Measurements from ENCODE around the gene IL10.
A peak's percentile ranks its signal among the peaks of the same experiment; 100 is the strongest.

The IL10 gene

GRCh38 chr1:206736878-206737728, 35.2 kb downstream of the IL10 start:
- Mint-ChIP-seq H3K4me1 (peaks cover 70% of the 10 kb centered on the region), H3K36me3 (peaks cover 5% of the 10 kb centered on the region), H3K9me3 (no peaks in the 10 kb centered on the region), H3K27me3 (no peaks in the 10 kb centered on the region), H3K4me3 (peak overlapping the region; percentile 51), H3K27ac (peak overlapping the region; percentile 62)

DNA sequence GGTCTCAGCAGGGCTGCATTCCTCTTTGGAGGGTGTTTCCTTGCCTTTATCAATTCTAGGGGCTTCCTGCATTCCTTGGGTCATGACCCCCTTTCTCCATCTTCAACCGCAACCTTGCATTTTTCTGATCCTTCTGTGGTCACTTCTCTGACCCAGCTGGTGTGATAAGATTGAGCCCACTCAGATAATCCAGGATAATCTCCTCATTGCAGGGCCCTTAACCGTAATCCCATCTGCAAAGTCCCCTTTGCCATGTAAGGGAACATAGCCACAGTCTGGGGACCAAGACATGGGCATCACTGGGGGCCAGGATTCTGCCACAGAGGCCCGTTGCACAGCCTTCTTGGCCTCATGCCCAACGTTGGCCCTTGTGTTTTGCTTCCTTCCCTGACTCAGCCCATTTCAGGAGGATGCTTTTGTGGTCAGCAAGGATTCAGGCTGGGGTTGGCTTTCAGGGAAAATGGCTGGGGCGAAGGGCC, 36.7 kb downstream of the IL10 start:
- Mint-ChIP-seq H3K27me3 (no peaks in the 10 kb centered on the region), H3K27ac (no peak overlapping the region), H3K9me3 (no peaks in the 10 kb centered on the region), H3K4me3 (no peak overlapping the region), H3K4me1 (peaks cover 64% of the 10 kb centered on the region), H3K36me3 (peaks cover 5% of the 10 kb centered on the region)

DNA sequence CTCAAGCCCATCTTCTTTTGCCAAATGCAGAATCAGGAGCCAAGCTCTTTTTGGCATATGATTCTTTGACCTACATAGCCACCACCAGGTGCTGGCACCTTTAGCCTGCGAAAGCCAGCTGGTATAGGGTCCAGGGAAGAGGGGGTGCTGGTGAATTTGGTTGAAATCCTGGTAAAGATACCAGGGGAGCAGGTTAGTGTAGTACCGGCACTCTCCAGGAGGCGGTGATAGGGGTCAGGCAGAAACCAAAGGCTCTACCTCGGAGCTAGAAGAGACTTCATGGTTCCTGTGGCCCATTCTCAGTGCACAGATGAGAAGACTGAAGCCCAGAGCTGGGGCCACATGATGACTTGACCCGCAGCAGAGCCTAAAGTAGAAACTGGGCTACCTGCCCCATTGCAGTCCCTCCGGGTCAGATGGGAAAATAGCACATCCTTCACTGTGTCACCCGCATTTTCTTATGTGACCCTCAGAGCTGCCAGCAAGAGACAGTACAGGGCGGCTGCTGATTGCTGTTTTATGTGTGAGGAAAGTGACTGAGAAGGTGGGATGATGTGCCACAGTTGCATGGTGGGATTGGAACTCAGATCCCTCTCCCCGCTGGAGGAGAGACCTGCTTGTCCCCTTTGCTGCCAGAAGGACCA, 37.7 kb downstream of the IL10 start:
- peak overlapping the region; percentile 38 for H3K27ac Mint-ChIP-seq
- H3K27me3 Mint-ChIP-seq: no peaks in the 10 kb centered on the region
- peaks cover 58% of the 10 kb centered on the region for H3K4me1 Mint-ChIP-seq
- peaks cover 7% of the 10 kb centered on the region for H3K36me3 Mint-ChIP-seq
- H3K4me3 Mint-ChIP-seq: no peak overlapping the region
- H3K9me3 Mint-ChIP-seq: no peaks in the 10 kb centered on the region

- no peaks in the 10 kb centered on the region for H3K27me3 Mint-ChIP-seq
- no peak overlapping the region for H3K4me3 Mint-ChIP-seq
- H3K9me3 Mint-ChIP-seq: no peaks in the 10 kb centered on the region
- H3K36me3 Mint-ChIP-seq: peaks cover 7% of the 10 kb centered on the region
- peaks cover 46% of the 10 kb centered on the region for H3K4me1 Mint-ChIP-seq
- no peak overlapping the region for H3K27ac Mint-ChIP-seq
These were observed 39.3 kb downstream of the IL10 start for GRCh38 chr1:206732992-206733391.

GRCh38 chr1:206732508-206732907, 39.8 kb downstream of the IL10 start:
- H3K4me3 Mint-ChIP-seq: no peak overlapping the region
- no peaks in the 10 kb centered on the region for H3K27me3 Mint-ChIP-seq
- no peaks in the 10 kb centered on the region for H3K9me3 Mint-ChIP-seq
- H3K27ac Mint-ChIP-seq: peak overlapping the region; percentile 46
- H3K36me3 Mint-ChIP-seq: peaks cover 6% of the 10 kb centered on the region
- H3K4me1 Mint-ChIP-seq: peaks cover 41% of the 10 kb centered on the region

DNA sequence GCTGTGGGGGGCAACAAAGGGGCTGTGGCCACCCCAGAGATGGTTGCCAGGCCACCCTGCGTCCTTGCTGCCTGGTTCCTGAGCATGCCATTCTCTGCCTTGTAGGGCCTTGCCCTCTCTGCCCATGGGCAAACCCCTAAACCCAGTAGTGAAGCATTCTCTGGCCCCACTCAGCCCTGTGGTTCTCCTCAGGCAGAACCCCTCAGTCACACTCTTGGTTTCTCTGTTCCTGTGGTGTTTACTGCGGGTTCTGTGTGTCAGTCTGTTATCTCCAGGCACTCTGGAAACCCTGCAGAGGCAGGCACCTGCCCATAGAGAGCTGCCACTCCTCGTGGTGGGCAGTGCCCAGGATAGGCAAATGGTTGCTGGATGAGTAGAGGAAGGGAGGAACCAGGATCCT, 42.8 kb downstream of the IL10 start:
- peaks cover 35% of the 10 kb centered on the region for H3K4me1 Mint-ChIP-seq
- no peak overlapping the region for H3K4me3 Mint-ChIP-seq
- peaks cover 6% of the 10 kb centered on the region for H3K36me3 Mint-ChIP-seq
- no peaks in the 10 kb centered on the region for H3K27me3 Mint-ChIP-seq
- no peaks in the 10 kb centered on the region for H3K9me3 Mint-ChIP-seq
- no peak overlapping the region for H3K27ac Mint-ChIP-seq

DNA sequence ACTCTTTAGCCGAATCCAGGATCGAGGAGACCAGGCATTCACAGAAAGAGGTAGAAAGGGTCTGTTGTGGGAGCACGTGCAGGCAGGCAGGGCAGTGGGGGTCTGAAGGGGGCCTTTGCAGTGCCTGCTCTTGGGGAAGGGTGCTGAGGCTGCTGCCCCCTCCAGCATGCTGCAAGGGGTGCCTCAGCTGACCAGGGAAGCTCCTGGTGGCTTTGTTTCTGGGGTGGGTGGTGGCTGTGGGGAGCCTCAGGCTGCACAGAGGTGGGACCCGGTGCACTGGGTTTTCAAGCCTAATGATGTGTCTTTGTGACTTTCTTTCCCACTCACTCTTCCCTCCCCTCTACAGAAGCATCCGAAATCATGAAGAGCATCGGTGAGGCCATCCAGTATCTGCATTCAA, 43.2 kb downstream of the IL10 start:
- H3K36me3 Mint-ChIP-seq: peaks cover 6% of the 10 kb centered on the region
- H3K27ac Mint-ChIP-seq: no peak overlapping the region
- H3K9me3 Mint-ChIP-seq: no peaks in the 10 kb centered on the region
- H3K4me1 Mint-ChIP-seq: peaks cover 36% of the 10 kb centered on the region
- no peaks in the 10 kb centered on the region for H3K27me3 Mint-ChIP-seq
- no peak overlapping the region for H3K4me3 Mint-ChIP-seq

DNA sequence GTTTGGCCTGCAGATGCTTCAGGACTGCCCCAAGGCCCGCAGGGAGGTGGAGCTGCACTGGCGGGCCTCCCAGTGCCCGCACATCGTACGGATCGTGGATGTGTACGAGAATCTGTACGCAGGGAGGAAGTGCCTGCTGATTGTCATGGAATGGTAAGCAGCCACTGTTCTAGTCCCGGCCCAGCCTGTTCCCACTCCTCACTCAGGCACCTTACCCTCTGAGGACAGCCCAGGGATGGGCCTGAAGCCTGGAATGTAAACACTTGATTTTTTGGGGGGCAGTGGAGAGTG, 43.7 kb downstream of the IL10 start:
- Mint-ChIP-seq H3K9me3 (no peaks in the 10 kb centered on the region), H3K27me3 (no peaks in the 10 kb centered on the region), H3K27ac (no peak overlapping the region), H3K4me1 (peaks cover 39% of the 10 kb centered on the region), H3K4me3 (no peak overlapping the region), H3K36me3 (peaks cover 6% of the 10 kb centered on the region)

GRCh38 chr1:206727981-206728696, 44.2 kb downstream of the IL10 start:
- Mint-ChIP-seq H3K36me3 (peaks cover 6% of the 10 kb centered on the region), H3K4me1 (peaks cover 44% of the 10 kb centered on the region), H3K9me3 (no peaks in the 10 kb centered on the region), H3K4me3 (no peak overlapping the region), H3K27me3 (no peaks in the 10 kb centered on the region), H3K27ac (no peak overlapping the region)

GRCh38 chr1:206725109-206725963, 47.0 kb downstream of the IL10 start:
- peaks cover 57% of the 10 kb centered on the region for H3K4me1 Mint-ChIP-seq
- no peaks in the 10 kb centered on the region for H3K9me3 Mint-ChIP-seq
- no peaks in the 10 kb centered on the region for H3K27me3 Mint-ChIP-seq
- H3K27ac Mint-ChIP-seq: no peak overlapping the region
- peaks cover 2% of the 10 kb centered on the region for H3K36me3 Mint-ChIP-seq
- H3K4me3 Mint-ChIP-seq: no peak overlapping the region

- Mint-ChIP-seq H3K27ac (no peak overlapping the region), H3K4me1 (peaks cover 56% of the 10 kb centered on the region), H3K27me3 (no peaks in the 10 kb centered on the region), H3K9me3 (no peaks in the 10 kb centered on the region), H3K36me3 (no peaks in the 10 kb centered on the region), H3K4me3 (no peak overlapping the region)
These were observed 48.4 kb downstream of the IL10 start for GRCh38 chr1:206723805-206724472.

GRCh38 chr1:206723462-206723804, 48.9 kb downstream of the IL10 start:
- peaks cover 61% of the 10 kb centered on the region for H3K4me1 Mint-ChIP-seq
- H3K27ac Mint-ChIP-seq: no peak overlapping the region
- H3K9me3 Mint-ChIP-seq: no peaks in the 10 kb centered on the region
- H3K4me3 Mint-ChIP-seq: no peak overlapping the region
- H3K27me3 Mint-ChIP-seq: no peaks in the 10 kb centered on the region
- H3K36me3 Mint-ChIP-seq: no peaks in the 10 kb centered on the region

DNA sequence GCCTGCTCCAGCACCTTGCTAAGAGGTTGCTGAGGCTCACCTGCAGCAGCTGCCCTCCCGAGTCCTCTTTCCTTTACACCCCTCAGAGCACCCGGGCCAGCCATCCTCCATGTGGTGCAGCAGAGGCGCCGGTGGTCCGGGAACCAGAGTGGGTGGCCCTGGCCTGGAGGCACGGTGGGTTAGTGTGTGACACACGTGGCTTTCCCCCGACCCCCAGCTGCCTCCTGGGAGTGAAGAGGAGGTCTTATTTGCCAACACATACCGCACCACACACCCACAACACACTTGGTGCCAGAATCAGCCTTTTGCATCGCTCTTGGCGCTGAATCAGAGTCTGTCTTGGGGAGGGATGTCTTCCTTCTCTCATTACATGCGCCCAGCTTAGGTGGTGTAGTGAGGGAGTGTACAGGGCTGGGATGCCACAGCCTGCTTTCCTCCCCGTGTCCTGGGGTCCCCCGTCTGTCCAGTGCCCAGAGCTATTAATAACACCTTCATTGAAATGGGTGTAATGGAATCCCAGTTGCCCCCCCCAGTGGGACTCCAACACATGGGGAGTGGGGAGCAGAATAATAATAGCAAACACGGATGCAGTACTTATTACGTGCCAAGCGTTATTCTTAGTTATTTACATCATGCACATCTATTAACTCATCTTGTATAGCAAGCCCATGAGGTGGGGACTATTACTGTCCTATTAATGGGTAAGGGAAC, 49.4 kb downstream of the IL10 start:
- no peak overlapping the region for H3K4me3 Mint-ChIP-seq
- H3K9me3 Mint-ChIP-seq: no peaks in the 10 kb centered on the region
- H3K27me3 Mint-ChIP-seq: no peaks in the 10 kb centered on the region
- peaks cover 59% of the 10 kb centered on the region for H3K4me1 Mint-ChIP-seq
- H3K27ac Mint-ChIP-seq: no peak overlapping the region
- H3K36me3 Mint-ChIP-seq: no peaks in the 10 kb centered on the region

DNA sequence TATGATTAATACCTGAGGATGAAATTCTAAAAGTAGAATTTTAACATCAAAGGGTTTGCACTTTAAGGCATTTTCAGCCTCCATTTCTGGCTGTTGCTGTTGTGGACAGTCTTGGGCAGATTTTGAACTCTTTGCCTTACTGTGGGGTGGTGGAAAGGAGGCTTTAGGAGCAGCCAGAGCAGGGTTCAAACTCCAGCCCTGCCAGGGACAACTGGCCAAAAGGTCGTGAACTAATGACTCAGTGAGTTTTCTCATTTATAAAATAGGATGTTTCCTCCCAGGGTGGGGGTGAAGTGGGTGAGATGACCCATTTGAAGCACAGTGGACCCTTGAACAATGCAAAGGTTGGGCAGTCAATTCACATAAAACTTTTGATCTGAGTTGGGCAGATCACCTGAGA, 50.8 kb downstream of the IL10 start:
- H3K4me1 Mint-ChIP-seq: peaks cover 66% of the 10 kb centered on the region
- H3K36me3 Mint-ChIP-seq: no peaks in the 10 kb centered on the region
- H3K27me3 Mint-ChIP-seq: no peaks in the 10 kb centered on the region
- H3K9me3 Mint-ChIP-seq: no peaks in the 10 kb centered on the region
- no peak overlapping the region for H3K4me3 Mint-ChIP-seq
- no peak overlapping the region for H3K27ac Mint-ChIP-seq

Measured in activated naive CD4-positive, alpha-beta T cell treated with anti-CD3 and anti-CD28 coated beads, Interleukin-2, amount 50 U/mL, for 24 hours (primary cell).